ENCODE data around the gene DYNLT4.
"Not testable (repeated sequence)": the region's sequence is repeated elsewhere in the genome, so short reads cannot be mapped to it uniquely, and the experiment has no call there.

The DYNLT4 gene, protein sequence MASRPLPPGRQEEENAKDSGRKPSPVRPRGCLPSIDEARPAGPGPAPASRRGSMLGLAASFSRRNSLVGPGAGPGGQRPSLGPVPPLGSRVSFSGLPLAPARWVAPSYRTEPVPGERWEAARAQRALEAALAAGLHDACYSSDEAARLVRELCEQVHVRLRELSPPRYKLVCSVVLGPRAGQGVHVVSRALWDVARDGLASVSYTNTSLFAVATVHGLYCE

GRCh38 chr1:44806704-44807363 lies at the start of gene DYNLT4:
Gene DYNLT4 (minus strand): TSS chr1:44807351. CDS start chr1:44806668, 683 bp downstream.
- no peak for DNase-seq

GRCh38 chr1:44855742-44856141 lies 48.6 kb upstream of the DYNLT4 start:
- no peak for DNase-seq

- no peak for DNase-seq
These were observed 47.8 kb upstream of the DYNLT4 start for GRCh38 chr1:44854970-44855369.

DNA sequence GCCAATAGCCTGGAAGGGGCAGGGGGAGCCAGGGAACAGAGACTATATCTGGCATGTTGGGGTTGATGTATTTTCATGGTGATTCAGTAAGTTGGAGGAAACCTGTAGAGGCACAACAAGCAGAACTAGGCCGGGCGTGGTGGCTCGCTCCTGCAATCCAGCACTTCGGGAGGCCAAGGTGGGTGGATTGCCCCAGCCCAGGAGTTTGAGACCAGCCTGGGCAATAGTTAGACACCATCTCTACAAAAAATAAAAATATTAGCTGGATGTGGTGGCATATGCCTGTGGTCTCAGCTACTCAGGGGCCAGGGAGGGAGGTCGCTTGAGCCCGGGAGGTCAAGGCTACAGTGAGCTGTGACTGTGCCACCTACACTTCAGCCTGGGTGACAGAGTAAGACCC lies 46.0 kb upstream of the DYNLT4 start:
- DNase-seq: no peak

DNA sequence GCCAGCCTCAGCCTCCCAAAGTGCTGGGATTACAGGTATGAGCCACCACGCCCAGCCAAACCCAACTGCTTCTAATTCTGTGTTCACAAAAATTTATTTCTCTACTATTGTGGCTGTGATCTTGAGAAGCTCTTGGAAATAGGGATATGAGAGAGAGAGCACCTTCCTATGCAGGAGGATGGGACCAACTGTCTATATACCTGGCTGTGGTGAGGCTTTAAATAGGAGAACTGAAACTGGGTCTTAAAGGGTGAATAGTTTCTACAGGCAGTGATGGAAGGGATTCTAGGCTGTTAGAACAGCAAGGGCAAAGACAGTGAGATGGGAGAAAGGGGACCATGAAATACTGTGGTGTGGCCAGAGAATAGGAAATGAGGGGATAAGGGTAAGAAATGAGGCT lies 44.2 kb upstream of the DYNLT4 start:
- DNase-seq: no peak

DNA sequence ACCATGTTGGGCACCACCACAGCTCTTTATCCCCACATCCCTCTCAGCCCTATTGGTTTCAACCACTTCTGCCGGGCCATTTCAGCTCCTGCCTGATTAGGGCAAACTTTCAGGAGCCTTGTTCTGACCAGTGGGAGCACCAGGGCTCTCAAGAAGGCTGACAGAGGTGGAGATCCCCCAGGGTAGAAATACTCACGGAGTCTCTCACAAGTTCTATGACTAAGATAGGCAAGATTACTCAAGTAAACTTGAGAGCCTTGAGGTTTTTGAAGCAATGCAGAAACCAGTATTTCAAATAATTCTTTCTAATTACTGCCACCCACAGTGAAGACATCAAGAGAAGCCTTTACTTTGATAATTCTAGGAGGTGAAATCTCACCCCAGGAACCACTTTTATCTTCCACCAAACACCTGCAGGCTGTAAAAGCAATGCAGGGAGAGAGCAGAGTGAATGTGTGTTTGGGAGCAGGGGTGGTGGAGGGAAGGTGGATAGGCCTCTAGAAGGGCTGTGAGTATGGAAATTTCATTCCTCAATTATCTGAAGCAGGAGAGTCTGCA lies 42.5 kb upstream of the DYNLT4 start:
- DNase-seq: no peak

DNA sequence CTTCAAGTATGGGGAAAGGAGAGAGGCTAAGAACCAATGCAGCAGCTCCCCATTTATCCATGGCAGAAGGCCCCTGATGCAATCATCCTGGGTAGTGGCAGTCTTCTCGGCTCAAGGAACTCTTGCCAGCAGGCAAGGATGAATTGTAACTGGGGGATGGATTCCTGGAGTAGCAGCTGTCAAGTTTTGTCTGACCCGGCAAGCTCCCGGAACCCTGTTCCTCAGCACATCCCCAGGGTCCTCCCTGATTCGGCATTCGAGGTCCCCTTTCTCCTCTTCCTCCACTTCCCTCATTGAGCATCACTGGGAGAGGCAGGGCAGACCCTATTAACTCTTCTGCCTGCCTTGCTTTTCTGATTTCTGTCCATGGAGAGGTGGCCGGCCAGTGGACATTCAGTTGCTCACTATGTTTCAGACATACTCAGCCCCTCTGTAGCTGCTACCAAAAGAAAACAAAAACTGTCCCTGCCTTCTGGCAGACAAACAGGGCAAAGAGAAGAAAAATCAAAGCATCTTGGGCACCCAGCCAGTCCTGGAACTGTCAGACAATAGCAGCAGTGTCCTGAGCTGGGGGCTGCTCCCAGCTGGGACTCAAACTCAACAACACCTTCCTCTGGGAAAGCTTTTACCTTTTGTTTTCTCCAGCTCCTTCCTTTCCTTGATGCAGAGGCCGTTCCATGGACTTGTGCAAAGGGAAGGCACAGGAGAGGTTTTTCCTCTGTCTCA lies 41.5 kb upstream of the DYNLT4 start:
- no peak for DNase-seq

GRCh38 chr1:44847845-44848244 lies 40.7 kb upstream of the DYNLT4 start:
- DNase-seq: no peak

GRCh38 chr1:44846985-44847384 lies 39.8 kb upstream of the DYNLT4 start:
- DNase-seq: no peak

DNA sequence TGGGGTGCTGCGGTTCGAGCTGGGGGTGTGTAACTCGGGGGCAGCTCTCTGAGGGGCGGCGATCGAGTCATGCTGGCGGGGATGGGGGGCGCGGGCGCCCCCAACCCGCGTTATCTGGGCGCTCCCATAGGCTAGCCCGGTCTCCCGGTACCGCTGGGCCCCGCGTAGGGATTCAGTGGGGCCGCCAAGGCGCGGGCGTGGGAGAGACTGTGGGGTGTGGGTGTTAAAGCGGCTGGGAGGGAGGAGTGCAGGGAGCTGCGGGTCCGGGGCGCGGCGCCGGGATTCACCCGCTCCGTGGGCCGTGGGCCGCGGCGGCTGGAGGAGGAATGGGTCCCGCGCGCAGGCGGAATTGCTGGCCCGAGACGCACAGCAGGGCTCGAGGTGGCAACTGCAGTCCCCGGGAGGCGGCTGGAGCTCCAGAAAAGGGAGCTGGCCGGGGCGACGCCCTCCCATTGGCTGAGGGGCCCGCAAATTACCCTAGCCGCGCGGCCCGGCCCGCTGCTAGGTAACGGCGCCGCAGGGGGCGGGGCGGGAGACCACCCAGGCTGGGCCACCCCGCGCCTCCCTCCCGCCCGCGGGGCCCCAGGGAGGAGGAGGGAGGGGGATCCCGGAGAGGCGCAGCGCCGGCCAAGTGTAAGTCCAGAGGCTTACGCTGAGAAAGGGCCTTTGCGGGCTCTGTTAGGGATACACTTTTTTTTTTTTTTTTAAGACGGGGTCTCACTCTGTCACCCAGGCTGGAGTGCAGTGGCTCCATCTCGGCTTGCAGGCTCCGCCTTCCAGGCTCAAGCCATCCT lies 35.9 kb upstream of the DYNLT4 start, which contains the start of gene PTCH2:
Gene PTCH2 (minus strand): TSS at position 392 of the 794 bp plus-strand sequence. CDS start 321 bp downstream, at position 71.
- DNase-seq: peak in 1 of 4 experiments; percentile 12

DNA sequence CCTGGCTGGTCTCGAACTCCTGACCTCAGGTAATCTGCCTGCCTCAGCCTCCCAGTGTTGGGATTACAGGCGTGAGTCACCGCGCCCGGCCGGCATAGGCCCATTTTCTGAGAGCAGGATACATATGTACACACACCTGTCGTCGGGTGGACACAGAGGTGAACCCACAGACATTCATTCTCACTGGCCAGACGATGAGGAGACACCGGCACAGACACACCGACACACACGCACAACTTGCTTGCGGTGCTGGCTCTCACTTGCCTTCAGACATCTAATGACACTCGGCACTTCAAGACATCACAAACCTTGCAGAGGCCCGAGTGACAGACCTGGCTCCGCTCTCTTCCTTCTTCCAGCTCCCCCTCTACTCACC lies 35.3 kb upstream of the DYNLT4 start:
- DNase-seq: no peak

- DNase-seq: no peak
These were observed 32.4 kb upstream of the DYNLT4 start for GRCh38 chr1:44839576-44839975.

DNA sequence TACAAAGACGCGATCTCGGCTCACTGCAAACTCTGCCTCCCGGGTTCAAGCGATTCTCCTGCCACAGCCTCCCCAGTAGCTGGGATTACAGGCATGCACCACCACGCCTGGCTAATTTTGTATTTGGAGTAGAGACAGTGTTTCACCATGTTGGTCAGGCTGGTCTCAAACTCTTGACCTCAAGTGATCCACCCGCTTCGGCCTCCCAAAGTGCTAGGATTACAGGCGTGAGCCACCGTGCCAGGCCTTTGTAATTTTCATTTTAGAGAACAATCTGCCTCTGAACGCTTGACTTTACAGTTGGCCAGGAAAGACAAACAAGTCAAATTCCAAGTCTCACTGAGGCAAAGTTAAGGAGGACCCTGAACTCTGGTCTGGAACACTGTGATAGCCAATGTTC lies 31.1 kb upstream of the DYNLT4 start:
- not testable (repeated sequence) for DNase-seq

DNA sequence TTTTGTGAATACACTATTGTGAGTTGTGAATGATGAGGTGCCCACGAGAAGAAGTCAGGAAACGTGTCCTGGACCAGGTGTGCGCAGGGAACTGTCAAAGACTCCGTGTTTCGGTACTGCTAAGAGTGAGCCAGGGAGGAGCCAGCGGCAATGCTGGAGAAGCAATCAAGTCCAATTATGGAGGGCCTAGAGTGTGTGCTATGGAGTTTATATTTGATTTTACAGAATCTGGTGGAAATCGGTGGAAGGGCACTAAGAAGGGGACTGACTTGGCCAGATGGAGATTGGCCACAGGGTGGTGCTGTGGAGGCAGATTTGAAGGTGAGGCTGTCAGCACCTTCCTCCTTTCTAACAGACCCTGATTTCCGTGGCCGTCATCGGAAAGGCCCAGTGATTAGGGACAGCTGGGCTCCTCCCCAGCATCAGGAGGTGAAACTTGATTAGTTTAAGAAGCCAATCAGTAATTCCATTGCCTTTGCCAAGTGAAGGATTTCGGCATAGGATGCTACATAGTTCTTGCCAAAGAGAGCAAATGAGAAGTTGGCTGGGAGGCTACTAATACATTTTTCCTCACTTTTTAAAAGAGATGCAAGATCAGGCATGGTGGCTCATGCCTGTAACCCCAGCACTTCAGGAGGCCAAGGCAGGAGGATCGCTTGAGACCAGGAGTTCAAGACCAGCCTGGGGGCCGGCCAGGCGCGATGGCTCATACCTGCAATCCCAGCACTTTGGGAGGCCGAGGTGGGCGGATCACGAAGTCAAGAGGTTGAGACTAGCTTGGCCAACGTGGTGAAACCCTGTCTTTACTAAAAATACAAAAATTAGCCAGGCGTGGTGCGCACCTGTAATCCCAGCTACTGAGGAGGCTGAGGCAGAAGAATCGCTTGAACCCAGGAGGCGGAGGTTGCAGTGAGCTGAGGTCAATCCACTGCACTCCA lies 28.9 kb upstream of the DYNLT4 start:
- peak; percentile 72 to 84 (median 78) for DNase-seq

DNA sequence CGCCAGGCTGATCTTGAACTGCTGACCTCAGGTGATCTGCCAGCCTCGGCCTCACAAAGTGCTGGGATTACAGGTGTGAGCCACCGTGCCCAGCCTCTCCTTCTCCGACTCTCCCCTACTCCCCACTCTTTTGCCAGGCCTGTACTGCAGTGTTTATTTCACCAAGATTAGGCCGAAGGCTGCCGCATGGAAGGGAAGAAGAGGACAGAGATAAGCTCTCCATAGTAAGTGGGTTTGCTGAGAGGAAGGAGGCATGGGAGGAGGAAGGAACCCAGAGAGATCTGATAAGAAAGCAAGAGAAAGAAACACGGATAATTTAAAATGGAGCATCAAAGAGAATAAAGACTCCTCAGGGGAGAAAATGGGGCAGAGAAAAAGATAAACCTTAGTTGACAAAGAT lies 27.2 kb upstream of the DYNLT4 start:
- no peak for DNase-seq

DNA sequence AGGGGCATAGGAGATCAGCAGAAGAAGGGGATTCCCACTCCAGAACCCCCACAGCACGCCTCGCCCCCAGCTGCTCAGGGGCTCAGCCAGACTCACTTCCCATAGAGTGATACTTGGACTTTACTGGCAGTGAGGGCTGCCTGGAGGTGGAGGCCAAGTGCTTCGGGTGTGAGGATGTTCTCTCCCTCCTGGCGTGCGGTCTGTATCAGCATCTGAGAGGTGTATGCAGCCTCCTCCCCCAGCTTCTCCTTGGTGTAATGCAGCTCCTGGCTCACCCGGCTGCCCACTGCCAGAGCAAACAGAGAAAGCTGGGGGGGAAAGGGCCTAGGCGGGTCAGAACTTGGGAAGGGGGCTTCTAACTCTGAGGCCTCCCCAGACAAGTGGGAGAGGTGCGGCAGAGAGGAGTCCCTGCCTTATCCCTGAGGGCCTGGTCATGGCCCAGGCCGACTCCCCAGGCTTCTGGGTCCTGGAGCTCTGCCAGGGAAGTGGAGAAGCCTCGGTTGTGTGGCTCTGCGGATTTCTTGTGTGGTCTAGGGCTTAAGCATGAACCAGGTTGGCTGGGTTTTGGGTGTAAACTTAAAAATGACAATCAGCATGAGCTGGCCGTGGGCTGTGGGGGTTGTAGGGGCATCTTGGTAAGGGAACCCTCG lies 25.0 kb upstream of the DYNLT4 start:
- no peak for DNase-seq

DNA sequence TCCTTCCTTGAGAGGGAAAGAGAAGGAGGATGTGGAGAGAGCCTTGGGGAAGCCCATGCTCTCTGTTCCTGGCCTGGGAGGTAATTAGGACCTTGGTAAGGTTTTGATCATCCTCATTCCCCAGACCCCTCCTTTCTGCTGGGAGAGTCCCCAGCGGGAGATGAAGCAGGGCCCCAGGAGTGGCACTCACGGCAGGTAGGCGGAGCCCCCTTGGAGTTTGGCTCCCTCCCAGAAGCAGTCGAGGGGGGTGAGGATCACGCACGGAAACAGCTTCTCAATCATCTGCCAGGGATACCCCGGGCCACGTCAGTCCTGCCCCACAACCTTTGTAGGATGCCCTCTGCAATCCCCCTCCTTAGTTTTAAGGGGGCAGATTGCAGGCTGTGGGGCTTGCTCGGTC lies 24.4 kb upstream of the DYNLT4 start:
- no peak for DNase-seq

DNA sequence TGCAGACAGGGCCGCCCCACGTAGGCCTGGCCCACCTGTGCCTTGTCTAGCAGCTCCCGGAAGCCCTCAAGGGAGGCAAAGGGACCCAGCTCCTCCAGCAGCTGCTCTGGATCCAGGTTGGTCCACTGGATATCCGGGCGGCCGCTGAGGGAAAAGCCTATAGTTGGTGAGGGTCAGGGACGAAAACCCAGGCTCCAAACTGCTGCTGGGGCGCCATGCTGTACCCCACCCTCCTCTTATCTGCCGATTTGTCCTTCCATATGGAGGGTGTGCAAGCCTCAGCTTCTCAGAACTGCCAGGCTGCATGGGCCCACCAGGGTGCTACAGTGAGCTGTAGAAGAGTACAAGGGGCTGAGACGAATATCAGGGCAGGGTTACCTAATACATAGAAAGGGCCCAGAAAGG lies 23.8 kb upstream of the DYNLT4 start:
- DNase-seq: no peak

GRCh38 chr1:44829506-44830384 lies 22.6 kb upstream of the DYNLT4 start:
- no peak for DNase-seq

- no peak for DNase-seq
These were observed 21.8 kb upstream of the DYNLT4 start for GRCh38 chr1:44828841-44829440.
